Activated naive CD4-positive, alpha-beta T cell treated with anti-CD3 and anti-CD28 coated beads, Interleukin-2, amount 50 U/mL, for 24 hours (primary cell): ENCODE measurements around the gene CAPZA1.

ENCODE experiments used
- H3K27ac Mint-ChIP-seq: one replicate; pipeline ENCODE4 v1.8.0; 2021; ENCODE audit warnings: mild to moderate bottlenecking, mixed read lengths
- H3K27me3 Mint-ChIP-seq: one replicate; pipeline ENCODE4 v1.8.0; 2021; ENCODE audit warnings: mixed read lengths
- H3K36me3 Mint-ChIP-seq: one replicate; pipeline ENCODE4 v1.8.0; 2021; ENCODE audit warnings: mixed read lengths
- H3K4me1 Mint-ChIP-seq: one replicate; pipeline ENCODE4 v1.8.0; 2021; ENCODE audit warnings: mixed read lengths
- H3K4me3 Mint-ChIP-seq: one replicate; pipeline ENCODE4 v1.8.0; 2021; ENCODE audit warnings: mild to moderate bottlenecking, mixed read lengths
- H3K9me3 Mint-ChIP-seq: one replicate; pipeline ENCODE4 v1.8.0; 2021; ENCODE audit warnings: mixed read lengths

CAPZA1 gene

GRCh38 chr1:112643080-112643479, 23.4 kb downstream of the CAPZA1 start:
- Mint-ChIP-seq H3K9me3 (no peaks in the 10 kb centered on the region), H3K27ac (no peak overlapping the region), H3K4me3 (no peak overlapping the region), H3K36me3 (peaks cover 15% of the 10 kb centered on the region), H3K4me1 (peaks cover 46% of the 10 kb centered on the region), H3K27me3 (no peaks in the 10 kb centered on the region)

GRCh38 chr1:112646225-112646624, 26.6 kb downstream of the CAPZA1 start:
- H3K4me1 Mint-ChIP-seq = peaks cover 60% of the 10 kb centered on the region
- H3K27me3 Mint-ChIP-seq = no peaks in the 10 kb centered on the region
- no peak overlapping the region for H3K4me3 Mint-ChIP-seq
- H3K9me3 Mint-ChIP-seq = no peaks in the 10 kb centered on the region
- H3K36me3 Mint-ChIP-seq = peaks cover 26% of the 10 kb centered on the region
- peak overlapping the region; percentile 17 for H3K27ac Mint-ChIP-seq

GRCh38 chr1:112651205-112651604, 31.6 kb downstream of the CAPZA1 start:
- no peaks in the 10 kb centered on the region for H3K27me3 Mint-ChIP-seq
- peaks cover 23% of the 10 kb centered on the region for H3K36me3 Mint-ChIP-seq
- no peak overlapping the region for H3K4me3 Mint-ChIP-seq
- H3K9me3 Mint-ChIP-seq = no peaks in the 10 kb centered on the region
- H3K27ac Mint-ChIP-seq = peak overlapping the region; percentile 81
- H3K4me1 Mint-ChIP-seq = peaks cover 36% of the 10 kb centered on the region

- Mint-ChIP-seq H3K4me3 (no peak overlapping the region), H3K4me1 (peaks cover 30% of the 10 kb centered on the region), H3K36me3 (peaks cover 40% of the 10 kb centered on the region), H3K27ac (peak overlapping the region; percentile 59), H3K27me3 (no peaks in the 10 kb centered on the region), H3K9me3 (no peaks in the 10 kb centered on the region)
Measured at GRCh38 chr1:112665857-112666256, 46.2 kb downstream of the CAPZA1 start.

GRCh38 chr1:112666946-112667345, 47.3 kb downstream of the CAPZA1 start:
- peak overlapping the region; percentile 91 for H3K27ac Mint-ChIP-seq
- H3K36me3 Mint-ChIP-seq = peaks cover 40% of the 10 kb centered on the region
- H3K27me3 Mint-ChIP-seq = no peaks in the 10 kb centered on the region
- H3K4me3 Mint-ChIP-seq = no peak overlapping the region
- H3K9me3 Mint-ChIP-seq = no peaks in the 10 kb centered on the region
- H3K4me1 Mint-ChIP-seq = peaks cover 30% of the 10 kb centered on the region

GRCh38 chr1:112672009-112672408, 52.4 kb downstream of the CAPZA1 start:
- H3K36me3 Mint-ChIP-seq = peaks cover 36% of the 10 kb centered on the region
- no peak overlapping the region for H3K27ac Mint-ChIP-seq
- no peaks in the 10 kb centered on the region for H3K9me3 Mint-ChIP-seq
- no peaks in the 10 kb centered on the region for H3K27me3 Mint-ChIP-seq
- H3K4me1 Mint-ChIP-seq = peaks cover 61% of the 10 kb centered on the region
- no peak overlapping the region for H3K4me3 Mint-ChIP-seq

- H3K36me3 Mint-ChIP-seq = peaks cover 31% of the 10 kb centered on the region
- H3K9me3 Mint-ChIP-seq = no peaks in the 10 kb centered on the region
- H3K4me3 Mint-ChIP-seq = peak overlapping the region; percentile 24
- no peaks in the 10 kb centered on the region for H3K27me3 Mint-ChIP-seq
- H3K27ac Mint-ChIP-seq = peak overlapping the region; percentile 6
- H3K4me1 Mint-ChIP-seq = peaks cover 62% of the 10 kb centered on the region
Measured at GRCh38 chr1:112672842-112673241, 53.2 kb downstream of the CAPZA1 start.

GRCh38 chr1:112673592-112674439, 54.2 kb downstream of the CAPZA1 start:
- H3K27me3 Mint-ChIP-seq = no peaks in the 10 kb centered on the region
- H3K4me3 Mint-ChIP-seq = peak overlapping the region; percentile 93
- peak overlapping the region; percentile 93 for H3K27ac Mint-ChIP-seq
- no peaks in the 10 kb centered on the region for H3K9me3 Mint-ChIP-seq
- H3K36me3 Mint-ChIP-seq = peaks cover 22% of the 10 kb centered on the region
- peaks cover 61% of the 10 kb centered on the region for H3K4me1 Mint-ChIP-seq

- peaks cover 61% of the 10 kb centered on the region for H3K4me1 Mint-ChIP-seq
- H3K36me3 Mint-ChIP-seq = peaks cover 17% of the 10 kb centered on the region
- peak within 1 kb of the TSS; percentile 93 for H3K4me3 Mint-ChIP-seq
- H3K27me3 Mint-ChIP-seq = no peaks in the 10 kb centered on the region
- H3K9me3 Mint-ChIP-seq = no peaks in the 10 kb centered on the region
- H3K27ac Mint-ChIP-seq = peak within 1 kb of the TSS; percentile 93
Measured at GRCh38 chr1:112674440-112674985, 54.9 kb downstream of the CAPZA1 start, which contains the start of gene MOV10. MOV10 (plus strand) TSS chr1:112674659; CDS start chr1:112674913, 254 bp downstream.

GRCh38 chr1:112674986-112675727, 55.5 kb downstream of the CAPZA1 start:
- no peaks in the 10 kb centered on the region for H3K9me3 Mint-ChIP-seq
- H3K36me3 Mint-ChIP-seq = peaks cover 15% of the 10 kb centered on the region
- peak overlapping the region; percentile 93 for H3K27ac Mint-ChIP-seq
- peaks cover 56% of the 10 kb centered on the region for H3K4me1 Mint-ChIP-seq
- peak overlapping the region; percentile 93 for H3K4me3 Mint-ChIP-seq
- H3K27me3 Mint-ChIP-seq = no peaks in the 10 kb centered on the region

- peaks cover 56% of the 10 kb centered on the region for H3K4me1 Mint-ChIP-seq
- peaks cover 9% of the 10 kb centered on the region for H3K36me3 Mint-ChIP-seq
- H3K4me3 Mint-ChIP-seq = peak overlapping the region; percentile 77
- no peaks in the 10 kb centered on the region for H3K27me3 Mint-ChIP-seq
- peak overlapping the region; percentile 66 for H3K27ac Mint-ChIP-seq
- H3K9me3 Mint-ChIP-seq = no peaks in the 10 kb centered on the region
Measured at GRCh38 chr1:112675728-112676381, 56.2 kb downstream of the CAPZA1 start.

GRCh38 chr1:112676543-112676942, 56.9 kb downstream of the CAPZA1 start:
- Mint-ChIP-seq H3K9me3 (no peaks in the 10 kb centered on the region), H3K4me3 (peak overlapping the region; percentile 77), H3K36me3 (peaks cover 6% of the 10 kb centered on the region), H3K27ac (peak overlapping the region; percentile 11), H3K27me3 (no peaks in the 10 kb centered on the region), H3K4me1 (peaks cover 56% of the 10 kb centered on the region)

- Mint-ChIP-seq H3K27me3 (no peaks in the 10 kb centered on the region), H3K9me3 (no peaks in the 10 kb centered on the region), H3K4me3 (no peak overlapping the region), H3K27ac (no peak overlapping the region), H3K4me1 (peaks cover 56% of the 10 kb centered on the region), H3K36me3 (peaks cover 7% of the 10 kb centered on the region)
Measured at GRCh38 chr1:112677501-112677900, 57.9 kb downstream of the CAPZA1 start.

- H3K4me3 Mint-ChIP-seq = no peak overlapping the region
- H3K27me3 Mint-ChIP-seq = no peaks in the 10 kb centered on the region
- peaks cover 7% of the 10 kb centered on the region for H3K36me3 Mint-ChIP-seq
- H3K9me3 Mint-ChIP-seq = no peaks in the 10 kb centered on the region
- H3K4me1 Mint-ChIP-seq = peaks cover 47% of the 10 kb centered on the region
- H3K27ac Mint-ChIP-seq = no peak overlapping the region
Measured at GRCh38 chr1:112678605-112679004, 59.0 kb downstream of the CAPZA1 start.

GRCh38 chr1:112685913-112686312, 66.3 kb downstream of the CAPZA1 start:
- H3K27ac Mint-ChIP-seq = no peak overlapping the region

More at GRCh38 chr1:112685913-112686312, 66.3 kb downstream of the CAPZA1 start:
- Mint-ChIP-seq H3K4me1 (peaks cover 8% of the 10 kb centered on the region), H3K27me3 (no peaks in the 10 kb centered on the region), H3K36me3 (peaks cover 6% of the 10 kb centered on the region), H3K4me3 (no peak overlapping the region), H3K9me3 (no peaks in the 10 kb centered on the region)
